Trophoblast cell (in vitro differentiated cells and primary cell): ENCODE results near the gene ZNF487.

Experiments used
- DNase-seq, 2 donors: peaks; one replicate each; pipeline ENCODE4 v3.0.0-alpha.2; 2016
- H2AFZ ChIP-seq: 2 replicates; pipeline ENCODE4 v1.6.1; 2013; ENCODE audit warnings: low read length, moderate library complexity, mild to moderate bottlenecking; ENCODE audit not compliant: insufficient read depth, poor library complexity
- H2AK5ac ChIP-seq: 2 replicates; pipeline ENCODE4 v1.6.1; 2013; ENCODE audit warnings: mild to moderate bottlenecking, low read length
- H2BK120ac ChIP-seq: 2 replicates; pipeline ENCODE4 v1.6.1; 2013; ENCODE audit warnings: low read length, mild to moderate bottlenecking, moderate library complexity; ENCODE audit not compliant: insufficient read depth, poor library complexity
- H2BK12ac ChIP-seq: 2 replicates; pipeline ENCODE4 v1.6.1; 2013; ENCODE audit warnings: mild to moderate bottlenecking, low read length, moderate library complexity
- H2BK5ac ChIP-seq: 2 replicates; pipeline ENCODE4 v1.6.1; 2013; ENCODE audit warnings: low read length, low read depth, moderate library complexity, mild to moderate bottlenecking; ENCODE audit not compliant: poor library complexity
- H3K14ac ChIP-seq: 2 replicates; pipeline ENCODE4 v1.6.1; 2013; ENCODE audit warnings: mild to moderate bottlenecking, low read length
- H3K18ac ChIP-seq: 2 replicates; pipeline ENCODE4 v1.6.1; 2013; ENCODE audit warnings: mild to moderate bottlenecking, low read length
- H3K23ac ChIP-seq: 2 replicates; pipeline ENCODE4 v1.6.1; 2013; ENCODE audit warnings: low read length
- H3K27ac ChIP-seq: 2 replicates; pipeline ENCODE4 v1.5.1; 2013; ENCODE audit warnings: low read depth, mild to moderate bottlenecking, inconsistent platforms, low read length, moderate library complexity
- H3K27me3 ChIP-seq: 2 replicates; pipeline ENCODE4 v1.6.1; 2013; ENCODE audit warnings: inconsistent platforms, mild to moderate bottlenecking, low read length, moderate library complexity; ENCODE audit not compliant: insufficient read depth
- H3K36me3 ChIP-seq, 2 experiments: 1 replicate in 1 of 2; 2 replicates in 1 of 2; pipeline ENCODE4 v1.6.1; 2013; ENCODE audit warnings: low read length in 2 of 2, mild to moderate bottlenecking in 2 of 2, moderate library complexity in 1 of 2; ENCODE audit not compliant: insufficient read depth in 2 of 2, control insufficient read depth in 1 of 2
- H3K4ac ChIP-seq: 2 replicates; pipeline ENCODE4 v1.6.1; 2013; ENCODE audit warnings: low read depth, mild to moderate bottlenecking, low read length, moderate library complexity
- H3K4me1 ChIP-seq, 2 experiments: 1 replicate in 1 of 2; 2 replicates in 1 of 2; pipeline ENCODE4 v1.6.1; 2013; ENCODE audit warnings: low read length in 2 of 2, mild to moderate bottlenecking in 2 of 2, moderate library complexity in 1 of 2; ENCODE audit not compliant: insufficient read depth in 2 of 2, control insufficient read depth in 1 of 2
- H3K4me2 ChIP-seq: 2 replicates; pipeline ENCODE4 v1.6.1; 2013; ENCODE audit warnings: inconsistent platforms, mild to moderate bottlenecking, low read length, moderate library complexity
- H3K4me3 ChIP-seq: 2 replicates; pipeline ENCODE4 v1.5.1; 2013; ENCODE audit warnings: mild to moderate bottlenecking, low read depth, low read length, inconsistent platforms
- H3K79me1 ChIP-seq: one replicate; pipeline ENCODE4 v1.6.1; 2013; ENCODE audit warnings: low read length
- H3K79me2 ChIP-seq: 2 replicates; pipeline ENCODE4 v1.6.1; 2013; ENCODE audit warnings: low read length, mild to moderate bottlenecking; ENCODE audit not compliant: control insufficient read depth, insufficient read depth, poor library complexity
- H3K9ac ChIP-seq: 2 replicates; pipeline ENCODE4 v1.6.1; 2013; ENCODE audit warnings: mild to moderate bottlenecking, low read length
- H3K9me3 ChIP-seq: 2 replicates; pipeline ENCODE4 v1.6.1; 2013; ENCODE audit warnings: low read depth, mild to moderate bottlenecking, control low read depth, inconsistent platforms, low read length; ENCODE audit not compliant: insufficient read depth
- H4K12ac ChIP-seq: 2 replicates; pipeline ENCODE4 v1.6.1; 2013; ENCODE audit warnings: low read depth, mild to moderate bottlenecking, low read length, moderate library complexity
- H4K8ac ChIP-seq: 2 replicates; pipeline ENCODE4 v1.6.1; 2013; ENCODE audit warnings: low read depth, mild to moderate bottlenecking, low read length, moderate library complexity
- H4K91ac ChIP-seq: one replicate; pipeline ENCODE4 v1.6.1; 2013; ENCODE audit warnings: low read depth, mild to moderate bottlenecking, low read length, moderate library complexity
- WGBS: extraction: QIAGEN DNeasy Blood & Tissue Kit; methylation state at CpG from one replicate; pipeline ENCODE4 v1.1.7; 2013; ENCODE audit warnings: missing lambda C conversion rate; ENCODE audit not compliant: insufficient read length, insufficient coverage; ENCODE audit errors: extremely low coverage; 5-methylcytosine and 5-hydroxymethylcytosine counted together

The ZNF487 gene

DNA sequence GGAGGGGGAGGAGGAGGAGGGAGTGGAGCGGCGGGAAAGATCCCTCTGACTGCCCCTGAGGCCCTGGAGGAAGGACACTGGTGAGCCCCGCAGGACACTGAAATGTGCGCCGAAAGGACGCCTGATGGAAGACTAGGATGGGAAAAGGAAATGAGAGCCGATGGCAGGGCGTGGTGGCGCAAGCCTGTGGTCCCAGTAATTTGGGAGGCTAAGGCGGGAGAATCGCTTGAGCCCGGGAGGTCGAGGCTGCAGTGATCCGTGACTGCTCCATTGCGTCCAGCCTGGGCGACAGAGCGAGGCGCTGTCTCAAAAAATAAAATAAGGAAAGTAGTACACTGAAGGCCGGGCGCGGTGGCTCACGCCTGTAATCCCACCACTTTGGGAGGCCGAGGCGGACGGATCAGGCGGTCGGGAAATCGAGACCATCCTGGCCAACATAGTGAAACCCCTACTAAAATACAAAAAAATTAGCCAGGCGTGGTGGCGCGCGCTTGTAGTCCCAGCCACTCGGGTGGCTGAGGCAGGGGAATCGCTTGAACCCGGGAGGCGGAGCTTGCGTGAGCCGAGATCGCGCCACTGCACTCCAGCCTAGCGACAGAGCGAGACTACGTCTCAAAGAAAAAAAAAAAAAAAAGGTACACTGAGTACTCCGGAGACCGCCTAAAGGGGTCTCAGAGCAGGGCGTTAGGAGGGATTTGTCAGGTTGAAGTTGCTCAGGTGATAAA, 27.4 kb upstream of the ZNF487 start:
- no peaks in the 10 kb centered on the region for H3K27me3 ChIP-seq
- H3K14ac ChIP-seq, result peak overlapping the region; percentile 91
- H4K12ac ChIP-seq, result peak overlapping the region; percentile 91
- peak overlapping the region; percentile 70 for H3K4me2 ChIP-seq
- no peaks in the 10 kb centered on the region for H3K9me3 ChIP-seq
- H4K91ac ChIP-seq, result peak overlapping the region; percentile 91
- peaks cover 21% of the 10 kb centered on the region for H3K79me1 ChIP-seq
- no peak overlapping the region for H3K23ac ChIP-seq
- peak overlapping the region; percentile 68 for H3K4me3 ChIP-seq
- no CpG with 5 or more reads among the region's 46 CpGs for WGBS
- H3K27ac ChIP-seq, result peak overlapping the region; percentile 82
- peak overlapping the region; percentile 86 for H3K18ac ChIP-seq
- H2BK12ac ChIP-seq, result peak overlapping the region; percentile 61
- peak overlapping the region; percentile 91 for H2AK5ac ChIP-seq
- DNase-seq, result peak; percentile 33 to 57
- peak overlapping the region; percentile 97 for H2BK120ac ChIP-seq
- H2BK5ac ChIP-seq, result peak overlapping the region; percentile 61
- peak overlapping the region; percentile 92 for H4K8ac ChIP-seq
- peaks cover 0 to 2% of the 10 kb centered on the region in 2 experiments for H3K36me3 ChIP-seq
- H3K4ac ChIP-seq, result peak overlapping the region; percentile 95
- H3K4me1 ChIP-seq, result peaks cover 12 to 13% of the 10 kb centered on the region in 2 experiments
- peak overlapping the region; percentile 43 for H3K9ac ChIP-seq
- peak overlapping the region; percentile 71 for H2AFZ ChIP-seq
- H3K79me2 ChIP-seq, result peaks cover 26% of the 10 kb centered on the region

DNA sequence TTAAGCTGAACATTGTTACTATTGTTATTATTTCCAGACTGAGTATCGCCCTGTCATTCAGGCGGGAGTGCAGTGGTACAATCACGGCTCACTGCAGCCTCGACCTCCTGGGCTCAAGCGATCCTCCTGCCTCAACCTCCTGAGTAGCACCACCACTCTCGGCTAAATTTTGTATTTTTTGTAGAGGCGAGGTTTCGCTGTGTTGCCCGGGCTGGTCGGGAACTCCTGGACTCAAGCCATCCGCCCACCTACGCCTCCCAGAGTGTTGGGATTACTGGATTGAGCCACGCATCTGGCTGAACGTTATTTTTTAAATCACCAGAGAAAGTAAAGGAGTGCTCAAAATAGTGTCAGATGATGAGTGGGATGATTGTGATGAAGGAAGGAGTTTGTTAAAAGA, 26.6 kb upstream of the ZNF487 start:
- H2AFZ ChIP-seq, result no peak overlapping the region
- peaks cover 25% of the 10 kb centered on the region for H3K79me2 ChIP-seq
- no peak overlapping the region for H3K23ac ChIP-seq
- no peak overlapping the region for H2BK120ac ChIP-seq
- no peak for DNase-seq
- no peak overlapping the region for H3K9ac ChIP-seq
- no peak overlapping the region for H2AK5ac ChIP-seq
- no peaks in the 10 kb centered on the region for H3K9me3 ChIP-seq
- H2BK5ac ChIP-seq, result no peak overlapping the region
- no peak overlapping the region for H3K4me2 ChIP-seq
- no peak overlapping the region for H2BK12ac ChIP-seq
- H3K18ac ChIP-seq, result no peak overlapping the region
- no CpG with 5 or more reads among the region's 14 CpGs for WGBS
- H4K8ac ChIP-seq, result no peak overlapping the region
- no peak overlapping the region for H4K12ac ChIP-seq
- peaks cover 21% of the 10 kb centered on the region for H3K79me1 ChIP-seq
- H3K4me3 ChIP-seq, result no peak overlapping the region
- H3K27ac ChIP-seq, result no peak overlapping the region
- peaks cover 0 to 2% of the 10 kb centered on the region in 2 experiments for H3K36me3 ChIP-seq
- no peaks in the 10 kb centered on the region for H3K27me3 ChIP-seq
- no peak overlapping the region for H3K4ac ChIP-seq
- H4K91ac ChIP-seq, result no peak overlapping the region
- H3K14ac ChIP-seq, result no peak overlapping the region
- H3K4me1 ChIP-seq, result peaks cover 12 to 13% of the 10 kb centered on the region in 2 experiments

DNA sequence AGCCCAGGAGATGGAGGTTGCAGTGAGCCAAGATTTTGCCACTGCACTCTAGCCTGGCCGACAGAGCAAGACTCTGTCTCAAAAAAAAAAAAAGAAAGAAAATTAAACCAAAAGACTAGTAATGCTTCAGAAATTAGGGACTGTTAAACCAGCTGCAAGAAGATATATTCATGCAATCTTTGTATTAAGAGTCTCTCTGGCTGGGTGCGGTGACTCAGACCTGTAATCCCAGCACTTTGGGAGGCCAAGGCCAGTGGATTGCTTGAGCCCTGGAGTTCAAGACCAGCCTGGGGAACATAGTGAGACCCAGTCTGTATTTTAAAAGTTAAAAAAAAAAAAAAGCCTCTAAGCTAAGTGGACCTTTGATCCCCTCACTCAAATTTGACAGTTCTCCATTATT, 25.4 kb upstream of the ZNF487 start:
- Histone ChIP-seq H3K36me3 (no peaks in the 10 kb centered on the region), H2BK12ac (no peak overlapping the region), H3K27ac (no peak overlapping the region), H2AK5ac (no peak overlapping the region), H3K9ac (no peak overlapping the region), H3K9me3 (no peaks in the 10 kb centered on the region), H3K4ac (no peak overlapping the region), H4K91ac (no peak overlapping the region), H3K4me3 (no peak overlapping the region), H3K79me2 (peaks cover 15% of the 10 kb centered on the region), H2AFZ (no peak overlapping the region), H3K4me1 (peaks cover 5 to 7% of the 10 kb centered on the region in 2 experiments), H2BK5ac (no peak overlapping the region), H3K79me1 (peaks cover 20% of the 10 kb centered on the region), H4K12ac (no peak overlapping the region), H3K18ac (no peak overlapping the region), H3K4me2 (no peak overlapping the region), H3K27me3 (no peaks in the 10 kb centered on the region), H3K14ac (no peak overlapping the region), H2BK120ac (no peak overlapping the region), H3K23ac (no peak overlapping the region), H4K8ac (no peak overlapping the region)
- DNase-seq, result no peak
- no CpG with 5 or more reads among the region's 2 CpGs for WGBS

DNA sequence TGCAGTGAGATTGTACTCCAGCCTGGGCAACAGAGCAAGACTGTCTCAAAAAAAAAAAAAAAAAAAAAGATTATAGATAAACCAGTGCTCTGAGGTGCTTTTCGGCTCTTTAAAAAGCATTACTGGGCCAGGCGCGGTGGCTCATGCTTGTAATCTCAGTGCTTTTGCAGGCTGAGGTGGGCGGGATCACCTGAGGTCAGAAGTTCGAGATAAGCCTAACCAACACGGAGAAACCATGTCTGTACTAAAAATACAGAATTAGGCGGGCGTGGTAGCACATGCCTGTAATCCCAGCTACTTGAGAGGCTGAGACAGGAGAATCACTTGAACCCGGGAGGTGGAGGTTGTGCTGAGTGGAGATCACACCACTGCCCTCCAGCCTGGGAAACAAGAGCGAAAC, 21.4 kb upstream of the ZNF487 start:
- Histone ChIP-seq H3K27ac (no peak overlapping the region), H3K79me1 (peaks cover 4% of the 10 kb centered on the region), H2AFZ (no peak overlapping the region), H3K14ac (no peak overlapping the region), H3K4me3 (no peak overlapping the region), H2BK12ac (no peak overlapping the region), H2BK120ac (no peak overlapping the region), H3K9ac (no peak overlapping the region), H3K9me3 (no peaks in the 10 kb centered on the region), H3K27me3 (no peaks in the 10 kb centered on the region), H3K4me2 (no peak overlapping the region), H3K36me3 (no peaks in the 10 kb centered on the region), H4K91ac (no peak overlapping the region), H2BK5ac (no peak overlapping the region), H4K12ac (no peak overlapping the region), H3K4ac (no peak overlapping the region), H3K23ac (no peak overlapping the region), H2AK5ac (no peak overlapping the region), H3K79me2 (no peaks in the 10 kb centered on the region), H3K4me1 (peaks cover 7 to 8% of the 10 kb centered on the region in 2 experiments), H4K8ac (no peak overlapping the region), H3K18ac (no peak overlapping the region)
- no CpG with 5 or more reads among the region's 10 CpGs for WGBS
- DNase-seq, result peak; percentile 28 to 42
